ENCODE data around the gene P2RY14. TPM values are rescaled to one million over a fixed set of nuclear protein-coding genes. Genes with fewer than 3 reads are reported as not detected.

P2RY14 gene
- total and polyA plus RNA-seq, 8 donors: 1.7 to 43.2 (median 9.2) TPM

- H3K4me3 ChIP-seq: no peak overlapping the region
- H3K4me1 ChIP-seq: peaks cover 0 to 39% (median 17%) of the 10 kb centered on the region in 4 donors
- intact Hi-C loops (cut with DNase I; ENCODE audit: low total_unique reads): loop anchor here (5.0 kb wide), 1 partner anchor 57 kb away; no protein-coding TSS in a partner anchor
- peak overlapping the region in 3 of 5 donors; percentile 27 to 76 (median 41) for H3K27ac ChIP-seq
- no peaks in the 10 kb centered on the region for H3K27me3 ChIP-seq
- H3K36me3 ChIP-seq: no peaks in the 10 kb centered on the region
- TF ChIP-seq POLR2AphosphoS5 (IDR thresholded peaks at IDR 0.05) (peak in 2 of 3 donors; percentile 31 to 69), POLR2A (IDR thresholded peaks at IDR 0.05) (no peak)
- WGBS, 5 donors: 7 to 22% (median 16%) methylated on average over 5 of the region's 5 CpGs
- H3K9me3 ChIP-seq: no peaks in the 10 kb centered on the region
- peak; percentile 66 to 84 for DNase-seq
Measured at GRCh38 chr3:151283907-151284461, 5.6 kb upstream of the P2RY14 start.

- TF ChIP-seq POLR2A (IDR thresholded peaks at IDR 0.05) (no peak), EP300 (IDR thresholded peaks at IDR 0.05) (no peak), POLR2AphosphoS5 (IDR thresholded peaks at IDR 0.05) (no peak), CTCF (IDR thresholded peaks at IDR 0.05) (no peak)
- H3K27me3 ChIP-seq: no peaks in the 10 kb centered on the region
- H3K36me3 ChIP-seq: no peaks in the 10 kb centered on the region
- no peak overlapping the region for H3K4me3 ChIP-seq
- intact Hi-C loops (cut with DNase I; ENCODE audit: low total_unique reads): loop anchor here (5.0 kb wide), 1 partner anchor 56 kb away; no protein-coding TSS in a partner anchor
- no peak for DNase-seq
- H3K27ac ChIP-seq: peak overlapping the region in 3 of 5 donors; percentile 27 to 76 (median 41)
- H3K4me1 ChIP-seq: peaks cover 0 to 45% (median 17%) of the 10 kb centered on the region in 4 donors
- WGBS, 5 donors: 20 to 41% (median 27%) methylated on average over 4 of the region's 4 CpGs
- no peaks in the 10 kb centered on the region for H3K9me3 ChIP-seq
Measured at GRCh38 chr3:151283387-151283786, 5.0 kb upstream of the P2RY14 start.

DNA sequence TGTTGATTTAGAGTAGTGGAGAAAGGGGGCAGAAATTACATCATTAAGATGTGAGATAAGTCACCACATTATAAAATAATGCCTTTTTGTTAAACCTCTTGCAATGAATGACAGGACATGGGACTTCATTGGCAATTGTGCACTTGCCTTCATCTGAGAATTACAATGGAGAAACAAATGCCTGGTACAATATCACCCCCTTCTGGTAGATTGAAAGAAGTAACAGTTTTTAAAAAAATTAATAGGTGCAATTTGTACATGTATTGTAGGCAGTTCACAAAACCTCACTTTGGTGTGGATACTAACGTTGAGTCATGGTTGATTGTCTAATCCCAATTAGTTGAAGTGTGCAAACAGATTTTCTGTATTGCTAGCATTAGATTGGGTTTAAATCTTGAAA, 4.6 kb upstream of the P2RY14 start:
- Histone ChIP-seq H3K4me1 (peaks cover 0 to 45% (median 17%) of the 10 kb centered on the region in 4 donors), H3K4me3 (no peak overlapping the region), H3K27me3 (no peaks in the 10 kb centered on the region), H3K36me3 (no peaks in the 10 kb centered on the region), H3K9me3 (no peaks in the 10 kb centered on the region), H3K27ac (peak overlapping the region in 2 of 5 donors; percentile 52 to 76)
- DNase-seq: peak in 1 of 2 donors; percentile 87
- intact Hi-C loops (cut with DNase I; ENCODE audit: low total_unique reads): loop anchor here (5.0 kb wide), 1 partner anchor 56 kb away; no protein-coding TSS in a partner anchor
- 0% methylated on average over 1 of the region's 1 CpG for WGBS, 5 donors
- TF ChIP-seq POLR2AphosphoS5 (IDR thresholded peaks at IDR 0.05) (peak in 1 of 3 donors; percentile 11), POLR2A (IDR thresholded peaks at IDR 0.05) (no peak), CTCF (IDR thresholded peaks at IDR 0.05) (peak in 5 of 7 experiments; percentile 20 to 82 (median 68))

GRCh38 chr3:151281671-151282324, 3.5 kb upstream of the P2RY14 start:
- WGBS, 5 donors: 62 to 82% (median 77%) methylated on average over 9 of the region's 9 CpGs
- Histone ChIP-seq H3K27ac (peak overlapping the region in 4 of 5 donors; percentile 52 to 76 (median 67)), H3K4me3 (no peak overlapping the region), H3K4me1 (peaks cover 0 to 45% (median 17%) of the 10 kb centered on the region in 4 donors), H3K27me3 (no peaks in the 10 kb centered on the region), H3K36me3 (no peaks in the 10 kb centered on the region), H3K9me3 (no peaks in the 10 kb centered on the region)
- TF ChIP-seq EP300 (IDR thresholded peaks at IDR 0.05) (peak; percentile 30), CTCF (IDR thresholded peaks at IDR 0.05) (no peak), POLR2AphosphoS5 (IDR thresholded peaks at IDR 0.05) (no peak), POLR2A (IDR thresholded peaks at IDR 0.05) (no peak)
- intact Hi-C loops (cut with DNase I; ENCODE audit: low total_unique reads): loop anchor here (5.0 kb wide), 1 partner anchor 54 kb away; no protein-coding TSS in a partner anchor
- DNase-seq: no peak

Measured in stomach (tissue), 9 donors.